ENCODE measurements around the gene MLH1.
A peak's percentile ranks its signal among the peaks of the same experiment; 100 is the strongest.

The MLH1 gene

DNA sequence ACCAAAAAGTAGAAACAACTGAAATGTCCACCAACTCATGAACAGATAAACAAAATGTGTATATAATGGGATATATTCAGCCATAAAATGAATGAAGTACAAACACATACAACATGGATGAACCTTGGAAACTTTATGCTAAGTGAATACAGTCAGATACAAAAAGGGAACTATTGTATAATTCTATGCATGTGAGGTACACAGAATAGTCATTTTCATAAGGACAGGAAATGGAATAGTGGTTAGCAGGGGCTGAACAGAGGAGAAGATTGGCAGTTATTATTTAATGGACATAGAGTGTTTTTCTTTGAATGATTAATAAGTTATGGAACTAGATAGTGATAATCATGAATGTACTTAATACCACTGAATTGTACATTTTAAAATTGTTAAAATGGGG, 28.5 kb upstream of the MLH1 start:
- TF ChIP-seq GATA2 (IDR thresholded peaks at IDR 0.05; ENCODE audit: low read depth, low read length), result no peak
- no peak for TF ChIP-seq GATA3 (IDR thresholded peaks at IDR 0.05; ENCODE audit: low read depth, low read length)

DNA sequence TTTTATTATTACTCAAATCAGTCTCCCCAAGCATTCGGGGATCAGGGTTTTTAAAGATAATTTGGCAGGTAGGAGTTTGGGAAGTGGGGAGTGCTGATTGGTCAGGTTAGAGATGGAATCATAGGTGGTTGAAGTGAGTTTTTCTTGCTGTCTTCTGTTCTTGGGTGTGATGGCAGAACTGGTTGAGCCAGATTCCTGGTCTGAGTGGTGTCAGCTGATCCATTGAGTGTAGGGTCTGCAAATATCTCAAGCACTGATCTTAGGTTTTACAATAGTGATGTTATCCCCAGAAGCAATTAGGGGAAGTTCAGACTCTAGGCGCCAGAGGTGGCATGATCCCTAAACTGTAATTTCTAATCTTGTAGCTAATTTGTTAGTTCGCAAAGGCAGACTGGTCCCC, 27.9 kb upstream of the MLH1 start:
- no peak for TF ChIP-seq GATA2 (IDR thresholded peaks at IDR 0.05; ENCODE audit: low read depth, low read length)
- no peak for TF ChIP-seq GATA3 (IDR thresholded peaks at IDR 0.05; ENCODE audit: low read depth, low read length)

DNA sequence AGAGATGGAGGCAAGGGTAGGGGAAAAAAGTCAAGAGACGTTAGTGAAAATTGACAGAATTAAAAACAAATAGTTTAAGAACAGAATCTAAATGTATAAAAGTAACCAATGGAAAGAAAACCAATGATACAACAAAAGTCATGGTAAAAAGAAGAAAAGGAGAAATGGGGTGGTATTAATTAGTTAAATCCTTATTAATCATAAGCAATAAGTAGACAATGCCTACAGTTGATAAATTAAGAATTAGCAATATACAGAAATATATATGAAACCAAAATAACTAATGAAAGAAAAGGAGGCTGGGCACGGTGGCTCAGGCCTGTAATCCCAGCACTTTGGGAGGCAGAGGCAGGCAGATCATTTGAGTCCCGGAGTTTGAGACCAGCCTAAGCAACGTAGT, 24.2 kb upstream of the MLH1 start:
- no peak for TF ChIP-seq GATA2 (IDR thresholded peaks at IDR 0.05; ENCODE audit: low read depth, low read length)
- TF ChIP-seq GATA3 (IDR thresholded peaks at IDR 0.05; ENCODE audit: low read depth, low read length), result no peak

GRCh38 chr3:36969540-36970432, 23.5 kb upstream of the MLH1 start:
- peak; percentile 99 for TF ChIP-seq GATA2 (IDR thresholded peaks at IDR 0.05; ENCODE audit: low read depth, low read length)
- peak; percentile 97 for TF ChIP-seq GATA3 (IDR thresholded peaks at IDR 0.05; ENCODE audit: low read depth, low read length)

- TF ChIP-seq GATA2 (IDR thresholded peaks at IDR 0.05; ENCODE audit: low read depth, low read length) (no peak), GATA3 (IDR thresholded peaks at IDR 0.05; ENCODE audit: low read depth, low read length) (no peak)
These were observed 21.2 kb upstream of the MLH1 start for GRCh38 chr3:36972163-36972562.

DNA sequence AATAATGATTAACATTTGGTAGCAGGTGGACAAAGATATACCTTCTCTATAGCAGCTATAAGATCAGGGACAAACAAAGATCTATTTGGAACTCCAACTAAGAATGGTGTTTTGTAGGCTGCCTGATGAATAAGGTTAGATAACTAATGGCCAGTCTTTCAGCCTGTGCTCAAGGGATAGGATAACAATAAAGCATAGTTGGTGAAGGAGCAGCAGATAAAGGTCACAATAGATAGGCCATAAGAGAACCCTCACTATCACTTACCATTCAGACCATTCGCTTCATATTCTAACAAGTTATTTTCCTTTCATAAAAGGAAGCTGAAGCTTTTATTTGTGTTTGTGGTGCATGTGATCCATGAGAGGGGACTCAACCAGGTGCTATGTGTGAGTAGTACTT, 20.2 kb upstream of the MLH1 start:
- no peak for TF ChIP-seq GATA2 (IDR thresholded peaks at IDR 0.05; ENCODE audit: low read depth, low read length)
- TF ChIP-seq GATA3 (IDR thresholded peaks at IDR 0.05; ENCODE audit: low read depth, low read length), result no peak

DNA sequence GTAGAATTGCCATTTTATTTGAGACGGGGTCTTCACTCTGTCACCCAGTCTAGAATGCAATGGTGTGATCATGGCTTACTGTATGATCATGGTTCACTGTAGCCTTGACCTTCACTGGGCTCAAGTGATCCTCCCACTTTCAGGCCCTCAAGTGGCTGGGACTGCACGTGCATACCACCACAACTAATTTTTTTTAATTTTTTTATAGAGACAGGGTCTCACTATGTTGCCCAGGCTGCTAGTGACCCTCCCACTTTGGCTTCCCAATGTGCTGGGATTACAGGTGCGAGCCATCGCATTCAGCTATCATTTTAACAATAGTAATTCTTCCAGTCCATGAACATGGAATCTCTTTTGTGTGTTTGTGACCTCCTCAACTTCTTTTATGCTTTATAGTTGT, 12.3 kb upstream of the MLH1 start:
- no peak for TF ChIP-seq GATA3 (IDR thresholded peaks at IDR 0.05; ENCODE audit: low read depth, low read length)
- TF ChIP-seq GATA2 (IDR thresholded peaks at IDR 0.05; ENCODE audit: low read depth, low read length), result no peak

DNA sequence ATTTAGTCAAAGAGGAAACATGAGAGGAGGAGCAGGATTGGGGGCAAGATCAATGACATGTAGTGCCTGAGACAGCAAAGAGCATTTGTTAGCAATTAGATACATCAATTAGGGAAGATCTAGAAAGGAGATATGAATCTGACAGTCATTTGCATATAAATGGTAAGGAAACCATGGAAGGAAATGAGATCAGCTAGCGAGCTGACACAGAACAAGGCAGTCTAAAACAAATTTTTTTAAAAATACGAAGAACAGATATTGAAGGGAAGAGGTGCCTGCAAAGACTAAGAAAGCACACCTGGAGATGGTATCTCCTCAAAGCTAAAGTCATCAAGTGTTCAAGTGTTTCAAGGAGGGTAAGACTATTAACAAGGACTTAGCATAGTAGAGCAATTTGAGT, 5.0 kb upstream of the MLH1 start:
- no peak for TF ChIP-seq GATA2 (IDR thresholded peaks at IDR 0.05; ENCODE audit: low read depth, low read length)
- TF ChIP-seq GATA3 (IDR thresholded peaks at IDR 0.05; ENCODE audit: low read depth, low read length), result no peak; the same call in 1 of the 2 replicates

DNA sequence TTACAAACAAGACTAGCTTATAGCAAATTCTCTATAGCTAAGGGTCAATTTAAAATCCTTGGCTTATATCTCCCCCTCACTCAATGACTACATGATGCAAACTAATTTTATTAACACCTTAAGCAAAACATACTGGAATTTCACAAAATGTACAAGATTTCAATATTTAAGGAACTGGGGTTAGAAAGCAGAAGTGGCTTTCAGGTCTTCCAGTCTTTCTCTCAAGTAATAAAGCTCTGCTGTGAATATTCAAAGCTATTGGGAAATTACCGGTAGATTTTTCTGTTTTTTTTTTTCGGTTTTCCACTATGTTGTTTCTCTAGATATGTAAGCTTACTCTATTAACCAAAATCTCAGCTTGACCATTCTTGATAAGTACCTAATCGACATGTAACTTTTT, 4.3 kb upstream of the MLH1 start:
- TF ChIP-seq GATA2 (IDR thresholded peaks at IDR 0.05; ENCODE audit: low read depth, low read length) (no peak), GATA3 (IDR thresholded peaks at IDR 0.05; ENCODE audit: low read depth, low read length) (no peak)

- TF ChIP-seq GATA3 (IDR thresholded peaks at IDR 0.05; ENCODE audit: low read depth, low read length) (no peak), GATA2 (IDR thresholded peaks at IDR 0.05; ENCODE audit: low read depth, low read length) (no peak)
These were observed 3.8 kb upstream of the MLH1 start for GRCh38 chr3:36989568-36989967.

GRCh38 chr3:36991147-36991546, 2.2 kb upstream of the MLH1 start:
- TF ChIP-seq GATA2 (IDR thresholded peaks at IDR 0.05; ENCODE audit: low read depth, low read length) (no peak), GATA3 (IDR thresholded peaks at IDR 0.05; ENCODE audit: low read depth, low read length) (no peak)

DNA sequence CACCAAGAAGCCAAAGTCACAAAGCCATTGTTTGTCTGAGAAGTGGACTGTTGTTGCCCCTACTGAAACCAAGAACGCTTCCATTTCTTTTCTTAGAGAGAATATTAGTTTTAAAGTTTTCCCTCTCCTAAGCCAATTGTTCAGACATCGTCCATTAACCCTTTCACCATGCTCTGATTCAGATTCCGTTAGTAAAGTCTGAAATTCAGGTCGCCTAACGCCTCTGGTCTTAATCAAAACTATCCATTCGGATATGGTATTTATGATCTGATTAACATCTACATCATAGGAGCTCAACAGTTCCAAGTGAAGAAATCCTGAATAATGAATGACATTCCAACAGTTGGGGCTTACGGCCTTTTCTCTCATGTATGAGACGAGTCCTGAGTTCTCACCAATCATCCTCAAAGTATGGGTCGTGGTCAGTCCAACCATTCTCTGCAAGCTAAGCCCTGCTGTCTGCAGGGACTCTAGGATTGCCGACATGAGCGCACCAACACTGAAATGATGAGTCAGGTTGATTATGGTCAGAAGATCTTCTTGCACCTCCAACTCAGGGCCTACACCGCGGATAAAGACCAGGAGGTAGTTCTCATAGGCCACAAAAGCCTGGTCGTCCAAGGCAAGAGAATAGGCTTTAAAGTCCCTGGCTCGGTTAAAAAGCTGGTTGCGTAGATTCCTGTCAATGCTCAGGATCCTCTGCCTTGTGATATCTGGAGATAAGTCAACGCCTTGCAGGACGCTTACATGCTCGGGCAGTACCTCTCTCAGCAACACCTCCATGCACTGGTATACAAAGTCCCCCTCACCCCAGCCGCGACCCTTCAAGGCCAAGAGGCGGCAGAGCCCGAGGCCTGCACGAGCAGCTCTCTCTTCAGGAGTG, 1.2 kb upstream of the MLH1 start:
- TF ChIP-seq GATA2 (IDR thresholded peaks at IDR 0.05; ENCODE audit: low read depth, low read length) (no peak), GATA3 (IDR thresholded peaks at IDR 0.05; ENCODE audit: low read depth, low read length) (no peak)

DNA sequence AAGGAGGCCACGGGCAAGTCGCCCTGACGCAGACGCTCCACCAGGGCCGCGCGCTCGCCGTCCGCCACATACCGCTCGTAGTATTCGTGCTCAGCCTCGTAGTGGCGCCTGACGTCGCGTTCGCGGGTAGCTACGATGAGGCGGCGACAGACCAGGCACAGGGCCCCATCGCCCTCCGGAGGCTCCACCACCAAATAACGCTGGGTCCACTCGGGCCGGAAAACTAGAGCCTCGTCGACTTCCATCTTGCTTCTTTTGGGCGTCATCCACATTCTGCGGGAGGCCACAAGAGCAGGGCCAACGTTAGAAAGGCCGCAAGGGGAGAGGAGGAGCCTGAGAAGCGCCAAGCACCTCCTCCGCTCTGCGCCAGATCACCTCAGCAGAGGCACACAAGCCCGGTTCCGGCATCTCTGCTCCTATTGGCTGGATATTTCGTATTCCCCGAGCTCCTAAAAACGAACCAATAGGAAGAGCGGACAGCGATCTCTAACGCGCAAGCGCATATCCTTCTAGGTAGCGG, 452 bp upstream of the MLH1 start, which contains the start of gene EPM2AIP1:
Gene EPM2AIP1, minus strand, starts transcription at position 326 of the 520 bp plus-strand sequence. Its CDS starts 54 bp downstream, at position 272.
- no peak for TF ChIP-seq GATA3 (IDR thresholded peaks at IDR 0.05; ENCODE audit: low read depth, low read length)
- TF ChIP-seq GATA2 (IDR thresholded peaks at IDR 0.05; ENCODE audit: low read depth, low read length), result no peak

DNA sequence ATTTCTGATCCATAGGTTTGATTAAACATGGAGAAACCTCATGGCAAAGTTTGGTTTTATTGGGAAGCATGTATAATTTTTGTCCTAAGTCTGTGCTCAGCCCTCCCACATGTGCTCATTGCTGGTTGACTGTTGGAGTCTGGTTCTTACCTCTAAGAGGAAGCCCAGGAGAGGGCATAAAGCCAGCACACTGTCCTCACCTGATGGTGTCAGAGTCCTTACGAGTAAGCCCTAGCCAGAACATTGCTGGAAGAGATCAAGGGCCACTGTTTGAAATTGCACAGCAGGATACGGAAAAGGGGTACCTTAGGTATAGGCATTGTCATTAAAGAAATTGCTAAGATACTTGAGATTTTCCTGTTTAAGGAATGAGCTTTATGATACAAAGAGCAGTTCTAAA, 21.3 kb downstream of the MLH1 start:
- TF ChIP-seq GATA3 (IDR thresholded peaks at IDR 0.05; ENCODE audit: low read depth, low read length) (no peak), GATA2 (IDR thresholded peaks at IDR 0.05; ENCODE audit: low read depth, low read length) (no peak)
